ENCODE data around the gene RUNDC3A. TPM values are rescaled to one million over a fixed set of nuclear protein-coding genes. Genes with fewer than 3 reads are reported as not detected.

Gene RUNDC3A
- total RNA-seq, 3 donors from 2014 or later (not counting 1 experiment from before 2014, with no cell fraction given), result 0.31 to 0.48 TPM; not detected in 1

DNA sequence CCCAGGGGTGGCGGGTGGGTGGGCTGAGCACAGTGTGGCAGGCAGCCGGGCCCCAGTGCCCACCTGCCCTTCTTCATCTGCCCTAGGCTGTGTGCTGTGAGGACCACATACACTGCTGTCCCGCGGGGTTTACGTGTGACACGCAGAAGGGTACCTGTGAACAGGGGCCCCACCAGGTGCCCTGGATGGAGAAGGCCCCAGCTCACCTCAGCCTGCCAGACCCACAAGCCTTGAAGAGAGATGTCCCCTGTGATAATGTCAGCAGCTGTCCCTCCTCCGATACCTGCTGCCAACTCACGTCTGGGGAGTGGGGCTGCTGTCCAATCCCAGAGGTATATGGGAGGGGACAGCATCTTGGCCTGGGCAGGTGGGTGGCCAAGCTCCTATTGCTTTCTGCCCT lies 43.1 kb downstream of the RUNDC3A start:
- Mint-ChIP-seq H3K27me3 (ENCODE audit: low read depth in 2 of 2) (no peaks in the 10 kb centered on the region), H3K36me3 (no peaks in the 10 kb centered on the region), H3K27ac (no peak overlapping the region), H3K9me3 (no peaks in the 10 kb centered on the region), H3K4me3 (no peak overlapping the region), H3K4me1 (peaks cover 0 to 9% of the 10 kb centered on the region in 2 donors)
- ATAC-seq (no peak), DNase-seq (no peak)
- Histone ChIP-seq H3K4me3 (ENCODE audit: low read length) (no peak overlapping the region), H3K9me3 (ENCODE audit: control insufficient read depth, insufficient read depth, low read length) (no peaks in the 10 kb centered on the region), H3K36me3 (ENCODE audit: control insufficient read depth, insufficient read depth, low read length) (peaks cover 7% of the 10 kb centered on the region), H3K27ac (ENCODE audit: low read length) (no peak overlapping the region), H3K4me1 (ENCODE audit: control insufficient read depth, insufficient read depth, low read length) (peaks cover 43% of the 10 kb centered on the region), H3K27me3 (ENCODE audit: control insufficient read depth, insufficient read depth, low read length) (no peaks in the 10 kb centered on the region)
- no peak for TF ChIP-seq CTCF (IDR thresholded peaks at IDR 0.05)
- intact Hi-C loops (cut with micrococcal nuclease), result no loop called here
- 97% methylated on average over 8 of the region's 8 CpGs for WGBS (ENCODE audit: insufficient coverage)

GRCh38 chr17:44351961-44352827 lies 43.8 kb downstream of the RUNDC3A start:
- Histone ChIP-seq H3K9me3 (ENCODE audit: control insufficient read depth, insufficient read depth, low read length) (no peaks in the 10 kb centered on the region), H3K4me1 (ENCODE audit: control insufficient read depth, insufficient read depth, low read length) (peaks cover 39% of the 10 kb centered on the region), H3K27me3 (ENCODE audit: control insufficient read depth, insufficient read depth, low read length) (no peaks in the 10 kb centered on the region), H3K27ac (ENCODE audit: low read length) (no peak overlapping the region), H3K4me3 (ENCODE audit: low read length) (no peak overlapping the region), H3K36me3 (ENCODE audit: control insufficient read depth, insufficient read depth, low read length) (peaks cover 7% of the 10 kb centered on the region)
- H3K27me3 Mint-ChIP-seq (ENCODE audit: low read depth in 2 of 2), result no peaks in the 10 kb centered on the region
- peaks cover 0 to 9% of the 10 kb centered on the region in 2 donors for H3K4me1 Mint-ChIP-seq
- 85% methylated on average over 36 of the region's 36 CpGs for WGBS (ENCODE audit: insufficient coverage)
- DNase-seq (peak in 1 of 2 donors; percentile 6), ATAC-seq (no peak)
- intact Hi-C loops (cut with micrococcal nuclease), result no loop called here
- TF ChIP-seq CTCF (IDR thresholded peaks at IDR 0.05), result no peak
- H3K4me3 Mint-ChIP-seq, result no peak overlapping the region
- no peaks in the 10 kb centered on the region for H3K36me3 Mint-ChIP-seq
- no peak overlapping the region for H3K27ac Mint-ChIP-seq
- no peaks in the 10 kb centered on the region for H3K9me3 Mint-ChIP-seq

GRCh38 chr17:44352828-44353671 lies 44.6 kb downstream of the RUNDC3A start:
- H3K36me3 ChIP-seq (ENCODE audit: control insufficient read depth, insufficient read depth, low read length), result peaks cover 7% of the 10 kb centered on the region
- no peak overlapping the region for H3K4me3 ChIP-seq (ENCODE audit: low read length)
- H3K27me3 ChIP-seq (ENCODE audit: control insufficient read depth, insufficient read depth, low read length), result no peaks in the 10 kb centered on the region
- no peaks in the 10 kb centered on the region for H3K36me3 Mint-ChIP-seq
- H3K9me3 ChIP-seq (ENCODE audit: control insufficient read depth, insufficient read depth, low read length), result no peaks in the 10 kb centered on the region
- no peak overlapping the region for H3K27ac Mint-ChIP-seq
- no peaks in the 10 kb centered on the region for H3K27me3 Mint-ChIP-seq (ENCODE audit: low read depth in 2 of 2)
- ATAC-seq, result no peak
- intact Hi-C loops (cut with micrococcal nuclease), result no loop called here
- no peaks in the 10 kb centered on the region for H3K9me3 Mint-ChIP-seq
- DNase-seq, result peak in 1 of 2 donors; percentile 6
- 56% methylated on average over 22 of the region's 22 CpGs for WGBS (ENCODE audit: insufficient coverage)
- peaks cover 0 to 9% of the 10 kb centered on the region in 2 donors for H3K4me1 Mint-ChIP-seq
- no peak for TF ChIP-seq CTCF (IDR thresholded peaks at IDR 0.05)
- peaks cover 30% of the 10 kb centered on the region for H3K4me1 ChIP-seq (ENCODE audit: control insufficient read depth, insufficient read depth, low read length)
- peak overlapping the region; percentile 84 for H3K4me3 Mint-ChIP-seq
- H3K27ac ChIP-seq (ENCODE audit: low read length), result no peak overlapping the region
